Amniotic epithelial cell (primary cell): ENCODE data around the gene POR.
"Not testable (repeated sequence)": the region's sequence is repeated elsewhere in the genome, so short reads cannot be mapped to it uniquely, and the experiment has no call there.

Source experiments
- DNase-seq: peaks from one replicate; pipeline ENCODE4 v3.0.0-alpha.2; 2010; ENCODE audit warnings: low read depth

Gene POR

GRCh38 chr7:76029682-76030081 lies 114.7 kb downstream of the POR start:
- not testable (repeated sequence) for DNase-seq

GRCh38 chr7:76031964-76032363 lies 117.0 kb downstream of the POR start:
- DNase-seq = no peak
